GM19043 (cell line): ENCODE measurements around the gene PHACTR1.
"Not testable (repeated sequence)": the region's sequence is repeated elsewhere in the genome, so short reads cannot be mapped to it uniquely, and the experiment has no call there.

ENCODE experiments used
- ATAC-seq: cut with Tn5 transposase; IDR thresholded peaks from one replicate; pipeline ENCODE4 v1.9.1; 2021; ENCODE audit warnings: low read depth; ENCODE audit not compliant: unreplicated experiment

The PHACTR1 gene

GRCh38 chr6:13125841-13126240 lies 409.3 kb downstream of the PHACTR1 start:
- ATAC-seq, result no peak

GRCh38 chr6:13131935-13132661 lies 415.5 kb downstream of the PHACTR1 start:
- ATAC-seq, result no peak

- not testable (repeated sequence) for ATAC-seq
Observed at GRCh38 chr6:13133894-13134293, 417.3 kb downstream of the PHACTR1 start.

- ATAC-seq, result no peak
Observed at GRCh38 chr6:13135152-13135551, 418.6 kb downstream of the PHACTR1 start.

DNA sequence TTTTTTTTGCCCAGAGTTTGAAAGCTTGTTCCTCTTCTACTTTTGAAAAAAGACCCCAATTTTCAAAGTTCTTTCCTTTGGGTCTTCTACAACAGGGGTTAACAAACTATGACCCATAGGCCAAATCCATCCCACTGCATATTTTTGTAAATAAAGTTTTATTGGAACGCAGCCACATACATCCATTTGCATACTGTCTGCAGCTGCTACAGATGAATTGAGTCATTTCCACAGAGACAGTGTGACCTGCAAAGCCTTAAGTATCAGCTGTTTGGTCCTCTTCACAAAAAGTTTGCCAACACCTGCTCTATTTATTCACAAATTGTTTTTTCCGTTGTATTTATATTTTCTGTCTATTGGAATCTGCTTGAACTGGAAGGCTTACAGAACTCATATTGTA lies 422.6 kb downstream of the PHACTR1 start:
- no peak for ATAC-seq

GRCh38 chr6:13140980-13141379 lies 424.4 kb downstream of the PHACTR1 start:
- no peak for ATAC-seq

GRCh38 chr6:13141387-13141786 lies 424.8 kb downstream of the PHACTR1 start:
- no peak for ATAC-seq

DNA sequence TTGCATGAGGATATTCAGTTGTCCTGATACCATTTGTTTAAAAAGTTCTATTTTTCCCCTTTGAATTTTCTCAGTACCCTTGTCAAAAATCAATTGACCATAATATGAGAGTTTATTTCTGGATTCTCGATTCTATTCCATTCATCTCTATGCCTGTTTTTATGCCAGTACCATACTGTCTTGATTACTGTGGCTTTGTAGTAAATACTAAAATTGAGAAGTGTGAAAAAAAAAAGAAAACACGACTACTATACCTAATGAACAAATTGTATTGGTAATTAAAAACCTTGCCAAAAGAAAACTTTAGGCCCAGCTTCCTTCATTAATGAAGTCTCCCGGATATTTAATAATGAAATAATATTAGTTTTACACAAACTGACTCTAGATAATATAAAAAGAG lies 426.0 kb downstream of the PHACTR1 start:
- no peak for ATAC-seq

GRCh38 chr6:13146442-13146841 lies 429.9 kb downstream of the PHACTR1 start:
- no peak for ATAC-seq

DNA sequence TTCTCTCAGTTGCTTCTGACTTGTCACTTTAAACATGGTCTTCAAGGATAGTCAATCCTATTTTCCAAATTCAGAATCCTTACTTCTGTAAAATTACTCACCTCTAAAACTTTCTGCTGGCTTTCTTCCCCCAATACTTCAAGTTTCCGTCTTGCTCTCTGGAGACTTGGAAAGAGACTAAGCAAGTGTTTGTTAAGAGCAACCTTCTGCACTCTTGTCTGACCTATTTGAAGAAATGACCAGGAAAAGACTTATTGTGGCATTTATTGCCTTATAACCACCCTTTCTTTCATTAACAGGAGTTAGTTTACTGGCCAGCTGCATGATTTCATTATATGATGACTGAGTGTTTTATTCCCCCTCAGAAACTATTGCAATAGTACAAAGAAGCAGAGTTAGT lies 430.8 kb downstream of the PHACTR1 start:
- ATAC-seq, result no peak

DNA sequence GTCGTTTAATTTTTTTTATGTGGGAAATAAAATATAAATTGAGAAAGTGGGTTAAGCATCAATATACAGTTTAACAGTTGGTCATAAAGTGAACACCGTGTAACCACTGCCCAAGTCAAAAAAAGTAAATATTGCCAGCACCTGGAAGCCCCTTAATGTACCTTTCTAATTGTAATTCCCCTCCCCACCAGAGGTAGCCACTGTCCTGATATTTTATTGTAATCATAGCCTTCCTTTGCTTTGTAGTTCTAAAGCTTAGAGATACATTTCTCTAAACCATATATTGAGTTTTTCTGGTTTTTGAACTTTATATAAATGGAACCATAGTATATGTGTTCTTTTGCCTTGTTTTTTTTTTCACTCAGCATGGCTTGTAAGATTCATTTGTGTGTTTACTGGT lies 431.2 kb downstream of the PHACTR1 start:
- ATAC-seq, result no peak

DNA sequence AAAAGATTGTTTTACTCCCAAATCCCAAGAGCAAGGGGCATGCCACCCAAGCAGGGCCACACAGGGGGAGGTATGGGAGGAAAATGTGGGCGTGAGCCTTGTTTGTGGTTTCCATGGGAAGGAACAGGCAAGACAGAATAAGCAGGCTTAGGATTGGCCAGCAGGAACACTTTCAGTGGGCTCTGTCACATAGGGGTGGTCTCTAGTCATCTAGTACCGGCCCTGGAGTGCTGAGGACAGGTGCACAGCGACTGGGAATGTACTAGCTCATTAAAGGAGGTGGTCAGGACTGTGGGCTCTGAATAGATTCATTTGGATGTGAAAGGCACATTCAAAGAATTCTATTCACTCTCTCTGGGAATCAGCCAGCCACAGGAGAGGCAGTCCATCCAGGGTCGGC lies 436.2 kb downstream of the PHACTR1 start:
- ATAC-seq, result no peak

DNA sequence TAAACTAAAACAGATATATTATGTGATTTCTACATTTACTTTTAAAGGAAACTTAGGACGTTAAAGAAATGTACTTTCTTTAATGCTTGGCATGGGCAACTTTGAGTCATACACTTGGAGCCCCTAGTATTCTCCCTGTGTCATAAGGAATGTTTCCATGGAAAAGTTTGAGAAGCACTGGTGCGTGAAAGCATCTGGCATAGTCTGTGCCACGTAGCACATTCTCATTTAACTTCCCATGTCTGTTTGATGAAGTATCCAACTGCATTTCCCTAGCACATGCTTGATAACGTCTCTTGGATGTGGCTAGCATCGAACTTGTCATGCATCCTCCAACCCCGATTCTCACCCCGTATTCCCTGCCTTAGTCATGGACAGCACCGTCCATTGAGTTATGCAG lies 439.8 kb downstream of the PHACTR1 start:
- ATAC-seq, result no peak

- no peak for ATAC-seq
Observed at GRCh38 chr6:13157293-13157692, 440.7 kb downstream of the PHACTR1 start.

- no peak for ATAC-seq
Observed at GRCh38 chr6:13159300-13159699, 442.7 kb downstream of the PHACTR1 start.

GRCh38 chr6:13159822-13160221 lies 443.3 kb downstream of the PHACTR1 start:
- ATAC-seq, result not testable (repeated sequence)

DNA sequence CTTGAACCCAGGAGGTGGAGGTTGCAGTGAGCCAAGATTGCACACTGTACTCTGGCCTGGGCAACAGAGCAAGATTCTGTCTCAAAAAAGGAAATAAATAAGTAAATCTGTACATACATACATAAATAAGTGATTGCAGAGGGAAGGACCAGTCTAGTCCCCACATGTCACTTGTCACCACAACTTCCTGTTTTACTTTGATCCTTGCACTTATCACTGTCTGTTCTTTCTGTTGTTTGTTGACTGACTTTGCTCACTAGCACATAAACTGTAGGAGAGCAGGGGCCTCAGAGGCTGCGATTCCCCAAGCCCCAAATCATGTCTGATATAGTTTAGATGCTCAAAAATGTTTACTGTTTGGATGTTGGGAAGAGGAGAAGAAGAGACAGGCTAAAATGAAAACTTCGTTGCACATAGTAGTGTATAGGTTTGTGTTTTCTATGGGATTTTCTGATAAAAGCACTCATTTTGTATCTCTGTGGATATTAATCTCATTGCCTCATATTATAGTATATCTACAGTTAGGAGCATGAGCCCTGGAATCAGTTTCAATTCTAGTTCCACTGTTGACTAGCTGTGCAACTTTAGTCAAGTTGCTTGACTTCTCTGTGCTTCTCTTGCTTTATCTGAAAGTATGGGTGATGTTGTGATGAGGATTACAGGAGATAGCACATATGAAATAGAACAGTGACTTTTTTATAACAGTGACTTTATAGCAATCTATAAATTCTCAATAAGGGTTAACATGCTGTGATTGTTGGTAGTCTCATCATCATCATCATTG lies 446.8 kb downstream of the PHACTR1 start:
- no peak for ATAC-seq

GRCh38 chr6:13164291-13164690 lies 447.7 kb downstream of the PHACTR1 start:
- ATAC-seq, result no peak

DNA sequence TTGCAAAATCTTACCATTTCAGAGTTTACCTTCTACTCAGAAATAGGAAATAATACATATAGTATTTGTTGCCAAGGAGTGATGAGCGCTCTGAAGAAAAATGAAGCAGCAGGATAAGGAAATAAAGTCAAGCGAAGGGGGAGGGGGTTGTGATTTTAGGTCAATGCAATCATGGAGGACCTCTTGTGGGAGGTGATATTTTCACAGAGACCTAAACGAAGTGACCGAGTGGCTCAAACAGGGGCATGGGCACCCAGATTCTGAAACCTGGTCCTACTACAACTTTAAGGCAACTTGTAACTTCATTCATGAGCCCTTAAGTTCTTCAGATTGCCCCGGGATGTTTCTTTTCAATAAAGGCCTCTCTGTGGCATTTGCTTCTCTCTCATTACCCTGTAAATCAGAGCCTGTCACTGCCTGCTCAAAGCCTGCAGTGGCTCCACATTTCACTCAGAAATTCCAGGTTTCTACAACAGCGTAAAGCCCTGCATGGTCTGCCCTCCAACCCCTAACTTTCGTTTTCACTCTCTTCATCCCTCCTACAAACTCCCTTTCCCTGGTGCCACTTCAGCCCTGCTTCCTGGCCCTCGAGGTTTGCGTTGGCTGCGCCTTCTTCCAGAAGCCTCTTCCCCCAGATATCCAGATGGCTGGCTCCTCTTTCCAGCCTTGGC lies 449.1 kb downstream of the PHACTR1 start:
- ATAC-seq, result no peak

- no peak for ATAC-seq
Observed at GRCh38 chr6:13166269-13166668, 449.7 kb downstream of the PHACTR1 start.

DNA sequence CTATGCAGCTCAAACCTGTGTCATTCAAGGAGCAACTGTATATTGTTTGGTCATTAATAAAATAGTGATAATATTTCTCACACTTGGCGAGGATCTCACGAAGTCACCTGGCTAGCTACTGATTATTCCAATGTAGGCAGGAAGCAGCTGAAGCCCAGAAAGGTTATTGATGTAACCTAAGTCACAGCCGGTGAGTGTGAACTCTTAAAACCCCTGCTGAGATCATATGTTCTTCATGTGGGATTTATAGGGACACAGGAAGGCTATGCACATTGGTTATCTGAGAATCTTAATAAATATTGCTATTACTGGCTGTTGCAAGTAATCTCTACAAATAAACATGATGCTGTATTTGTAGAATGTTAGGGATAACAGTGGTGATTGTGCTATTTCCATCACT lies 450.3 kb downstream of the PHACTR1 start:
- ATAC-seq, result no peak

DNA sequence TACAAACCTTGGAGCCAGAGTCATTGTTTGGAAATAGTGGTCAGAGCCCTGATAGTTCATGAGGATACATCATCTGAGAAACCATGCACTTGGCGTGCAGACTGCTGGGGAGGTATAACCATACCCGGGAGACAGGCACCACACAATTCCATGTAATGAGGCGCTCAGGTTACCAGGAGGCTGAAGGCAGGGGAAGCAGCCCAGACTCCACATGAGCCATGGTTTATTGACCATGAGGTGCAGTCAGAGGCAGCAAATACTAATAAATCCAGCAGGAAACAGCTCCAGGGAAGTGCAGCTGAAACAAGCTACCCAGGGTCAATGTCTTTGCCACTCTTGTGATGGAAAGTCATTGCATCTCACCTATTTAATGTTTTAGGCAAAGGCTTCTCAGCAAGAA lies 455.7 kb downstream of the PHACTR1 start:
- ATAC-seq, result no peak
